Thoracic aorta (tissue), 2 donors: Measurements from ENCODE around the gene ACVRL1. TPM values are rescaled to one million over a fixed set of nuclear protein-coding genes. Genes with fewer than 3 reads are reported as not detected.

Source experiments
- ATAC-seq: fragments of 150-250 bp; one replicate; pipeline ENCODE4 v1.8.0; 2017; ENCODE audit warnings: low read depth; ENCODE audit not compliant: insufficient number of reproducible peaks, low FRiP score
- DNase-seq: peaks from one replicate; pipeline ENCODE4 v3.0.0-alpha.2; 2020; ENCODE audit warnings: low spot score
- H3K27ac ChIP-seq, 2 donors: fragments of 200-600 bp; sonication (generic); 1 replicate in 1 of 2; 2 replicates in 1 of 2; pipeline ENCODE4 v1.5.1; 2016; ENCODE audit warnings: mild to moderate bottlenecking in 2 of 2, moderate library complexity in 2 of 2
- H3K27me3 ChIP-seq: fragments of 200-600 bp; sonication (generic); replicated peaks from 2 replicates; pipeline ENCODE4 v1.6.0; 2016; ENCODE audit warnings: mild to moderate bottlenecking; ENCODE audit not compliant: insufficient read depth
- H3K36me3 ChIP-seq: fragments of 200-600 bp; sonication (generic); one replicate; pipeline ENCODE4 v1.5.1; 2016
- H3K4me1 ChIP-seq, 2 donors: fragments of 200-600 bp; sonication (generic); 1 replicate in 1 of 2; 2 replicates in 1 of 2; pipeline versions ENCODE4 v1.5.1 to v1.6.0; 2016; ENCODE audit warnings: low read depth in 2 of 2, mild to moderate bottlenecking in 1 of 2; ENCODE audit not compliant: control insufficient read depth in 1 of 2
- H3K4me3 ChIP-seq: fragments of 200-600 bp; sonication (generic); 2 replicates; pipeline ENCODE4 v1.5.1; 2016; ENCODE audit warnings: mild to moderate bottlenecking
- H3K9me3 ChIP-seq: fragments of 200-600 bp; sonication (generic); 2 replicates; pipeline ENCODE4 v1.5.1; 2016
- total RNA-seq, 2 donors: library from RNA; depleted of rRNA; stranded (reverse); fragments of >200 nt; gene quantifications; one replicate each; pipeline versions ENCODE4 v1.1.0 to v1.2.3, GENCODE V29; 2016
- TF ChIP-seq, protein P1 (sequence below): fragments of 200-600 bp; sonication (generic); IDR thresholded peaks from one replicate; pipeline ENCODE4 v1.5.1; 2019; ENCODE audit warnings: antibody characterized with exemption

ACVRL1 gene
- total RNA-seq, 2 donors from 2014 or later = 81.4 to 90.2 TPM

DNA sequence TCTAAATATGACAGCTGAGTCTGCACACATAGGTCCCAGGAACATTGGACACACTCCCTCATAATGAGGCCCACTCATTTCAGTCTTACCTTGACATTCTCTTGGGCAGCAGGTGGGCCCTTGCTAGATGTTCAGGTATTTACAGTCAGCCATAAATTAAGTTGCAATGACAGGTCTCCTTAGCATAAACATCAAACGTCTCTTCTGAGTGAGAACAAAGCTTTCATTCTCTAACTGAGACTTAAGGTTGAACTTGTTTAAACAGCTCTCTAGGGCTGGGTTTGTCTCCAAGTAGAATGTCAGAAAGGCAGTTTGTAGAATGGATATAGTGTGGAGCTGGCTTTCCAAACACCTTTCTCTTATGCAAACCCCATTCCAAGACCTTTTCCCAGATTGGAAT is 54.5 kb downstream of the ACVRL1 start:
- H3K36me3 ChIP-seq = no peaks in the 10 kb centered on the region
- H3K27ac ChIP-seq = no peak overlapping the region
- DNase-seq (no peak), ATAC-seq (no peak)
- TF ChIP-seq, protein P1, sequence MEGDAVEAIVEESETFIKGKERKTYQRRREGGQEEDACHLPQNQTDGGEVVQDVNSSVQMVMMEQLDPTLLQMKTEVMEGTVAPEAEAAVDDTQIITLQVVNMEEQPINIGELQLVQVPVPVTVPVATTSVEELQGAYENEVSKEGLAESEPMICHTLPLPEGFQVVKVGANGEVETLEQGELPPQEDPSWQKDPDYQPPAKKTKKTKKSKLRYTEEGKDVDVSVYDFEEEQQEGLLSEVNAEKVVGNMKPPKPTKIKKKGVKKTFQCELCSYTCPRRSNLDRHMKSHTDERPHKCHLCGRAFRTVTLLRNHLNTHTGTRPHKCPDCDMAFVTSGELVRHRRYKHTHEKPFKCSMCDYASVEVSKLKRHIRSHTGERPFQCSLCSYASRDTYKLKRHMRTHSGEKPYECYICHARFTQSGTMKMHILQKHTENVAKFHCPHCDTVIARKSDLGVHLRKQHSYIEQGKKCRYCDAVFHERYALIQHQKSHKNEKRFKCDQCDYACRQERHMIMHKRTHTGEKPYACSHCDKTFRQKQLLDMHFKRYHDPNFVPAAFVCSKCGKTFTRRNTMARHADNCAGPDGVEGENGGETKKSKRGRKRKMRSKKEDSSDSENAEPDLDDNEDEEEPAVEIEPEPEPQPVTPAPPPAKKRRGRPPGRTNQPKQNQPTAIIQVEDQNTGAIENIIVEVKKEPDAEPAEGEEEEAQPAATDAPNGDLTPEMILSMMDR = no peak
- peaks cover 5 to 10% of the 10 kb centered on the region in 2 donors for H3K4me1 ChIP-seq
- H3K27me3 ChIP-seq = no peaks in the 10 kb centered on the region
- no peak overlapping the region for H3K4me3 ChIP-seq
- H3K9me3 ChIP-seq = no peaks in the 10 kb centered on the region

DNA sequence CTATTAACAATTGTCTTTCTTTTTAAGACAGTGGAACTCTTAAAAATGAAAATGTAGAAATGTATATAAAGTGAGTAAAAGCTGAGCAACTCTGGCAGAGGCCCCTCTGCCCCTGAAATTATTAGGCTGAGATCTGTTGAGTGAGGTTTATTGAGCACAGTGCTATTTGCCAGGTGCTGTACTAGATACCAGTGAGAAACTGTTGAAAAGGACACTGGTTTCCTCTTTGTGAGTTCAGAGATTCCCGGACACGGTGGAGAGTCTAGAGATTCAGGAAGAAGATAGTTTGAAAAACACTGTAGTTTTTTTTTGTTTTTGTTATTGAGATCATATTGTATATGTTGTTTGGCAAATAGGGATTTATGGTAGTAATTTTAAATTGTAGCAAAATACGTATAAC is 55.4 kb downstream of the ACVRL1 start:
- no peaks in the 10 kb centered on the region for H3K36me3 ChIP-seq
- TF ChIP-seq, protein P1 = no peak
- peaks cover 5 to 10% of the 10 kb centered on the region in 2 donors for H3K4me1 ChIP-seq
- H3K4me3 ChIP-seq = no peak overlapping the region
- H3K27me3 ChIP-seq = no peaks in the 10 kb centered on the region
- H3K27ac ChIP-seq = no peak overlapping the region
- DNase-seq (no peak), ATAC-seq (no peak)
- H3K9me3 ChIP-seq = no peaks in the 10 kb centered on the region

DNA sequence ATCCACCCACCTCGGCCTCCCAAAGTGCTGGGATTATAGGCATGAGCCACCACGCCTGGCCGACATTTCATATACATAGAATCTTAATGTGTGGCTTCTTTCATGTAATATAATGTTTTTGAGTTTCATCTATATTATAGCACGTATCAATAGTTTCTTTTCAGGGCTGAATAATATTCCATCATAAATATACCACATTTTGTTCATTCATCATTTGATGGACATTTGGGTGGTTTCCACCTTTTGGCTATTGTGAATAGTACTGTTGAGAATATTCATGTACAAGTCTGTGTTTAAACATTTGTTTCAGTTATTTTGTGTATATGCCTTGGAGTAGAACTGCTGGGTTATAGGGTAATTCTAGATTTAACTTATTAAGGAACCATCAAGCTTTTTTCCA is 56.2 kb downstream of the ACVRL1 start:
- no peak overlapping the region for H3K27ac ChIP-seq
- H3K4me1 ChIP-seq = peaks cover 5 to 10% of the 10 kb centered on the region in 2 donors
- H3K36me3 ChIP-seq = no peaks in the 10 kb centered on the region
- ATAC-seq (no peak), DNase-seq (no peak)
- no peak overlapping the region for H3K4me3 ChIP-seq
- no peaks in the 10 kb centered on the region for H3K9me3 ChIP-seq
- TF ChIP-seq, protein P1 = no peak
- H3K27me3 ChIP-seq = no peaks in the 10 kb centered on the region

DNA sequence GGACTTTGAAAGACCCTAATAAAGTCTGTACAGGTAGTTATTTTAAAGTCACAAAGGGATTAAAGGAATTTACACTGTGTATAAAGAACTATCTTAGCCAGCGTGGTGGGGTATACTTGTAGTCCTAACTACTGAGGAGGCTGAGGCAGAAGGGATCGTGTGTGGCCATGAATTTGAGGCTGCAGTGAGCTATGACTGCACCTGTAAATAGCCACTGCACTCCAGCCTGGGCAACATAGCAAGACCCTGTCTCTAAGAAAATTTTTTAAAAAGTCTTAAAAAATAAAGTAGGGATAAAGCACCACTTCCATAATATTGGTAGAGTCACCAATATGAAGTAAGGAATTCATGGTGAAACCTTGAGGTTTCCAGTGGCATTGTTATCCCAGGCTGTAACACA is 62.3 kb downstream of the ACVRL1 start:
- no peak overlapping the region for H3K27ac ChIP-seq
- H3K4me1 ChIP-seq = peaks cover 41 to 48% of the 10 kb centered on the region in 2 donors
- DNase-seq (no peak), ATAC-seq (no peak)
- no peaks in the 10 kb centered on the region for H3K36me3 ChIP-seq
- H3K4me3 ChIP-seq = no peak overlapping the region
- no peaks in the 10 kb centered on the region for H3K9me3 ChIP-seq
- TF ChIP-seq, protein P1 = no peak
- H3K27me3 ChIP-seq = no peaks in the 10 kb centered on the region

DNA sequence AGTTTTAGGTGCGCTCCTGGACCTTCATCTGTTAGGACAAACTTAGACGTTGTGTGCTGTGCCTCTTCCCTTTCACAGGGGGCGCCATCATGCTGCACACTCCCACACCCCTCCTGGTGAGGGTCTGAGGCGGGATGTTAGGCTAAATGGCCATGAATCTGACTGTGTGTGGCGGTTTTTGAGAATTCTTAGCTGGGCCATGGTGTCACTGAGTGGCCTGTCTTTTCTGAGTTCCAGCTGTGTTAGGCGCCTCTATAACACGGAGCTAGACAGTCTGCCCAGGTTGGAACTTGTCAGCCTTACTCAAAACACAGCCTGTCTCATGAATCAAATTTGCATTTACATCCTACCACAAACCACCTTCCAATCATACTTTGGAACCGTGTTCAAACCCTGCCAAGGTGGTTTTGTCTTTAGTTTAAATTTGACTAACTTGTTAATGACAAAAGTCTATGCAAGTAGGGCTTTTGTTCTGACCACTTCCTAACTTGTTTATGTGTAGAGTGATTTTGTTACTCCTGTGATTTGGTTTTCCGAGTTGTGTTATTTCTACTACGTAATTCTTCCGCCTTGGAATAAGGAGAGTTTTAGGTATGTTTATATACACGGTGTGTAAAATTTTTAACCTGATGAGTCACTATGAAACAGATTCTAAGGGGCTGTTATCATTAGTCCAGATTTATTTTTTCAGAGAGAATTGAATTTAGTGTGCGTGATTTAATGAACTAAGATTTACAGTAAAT is 63.8 kb downstream of the ACVRL1 start:
- Histone ChIP-seq H3K36me3 (peaks cover 5% of the 10 kb centered on the region), H3K27ac (no peak overlapping the region), H3K9me3 (no peaks in the 10 kb centered on the region), H3K4me3 (no peak overlapping the region), H3K4me1 (peaks cover 42 to 50% of the 10 kb centered on the region in 2 donors), H3K27me3 (no peaks in the 10 kb centered on the region)
- TF ChIP-seq, protein P1 = no peak
- ATAC-seq (no peak), DNase-seq (no peak)
